GM19452 (cell line): Measurements from ENCODE around the gene EDN2.

ENCODE experiments used
- ATAC-seq: cut with Tn5 transposase; IDR thresholded peaks from one replicate; pipeline ENCODE4 v1.9.1; 2021; ENCODE audit not compliant: unreplicated experiment

The EDN2 gene

DNA sequence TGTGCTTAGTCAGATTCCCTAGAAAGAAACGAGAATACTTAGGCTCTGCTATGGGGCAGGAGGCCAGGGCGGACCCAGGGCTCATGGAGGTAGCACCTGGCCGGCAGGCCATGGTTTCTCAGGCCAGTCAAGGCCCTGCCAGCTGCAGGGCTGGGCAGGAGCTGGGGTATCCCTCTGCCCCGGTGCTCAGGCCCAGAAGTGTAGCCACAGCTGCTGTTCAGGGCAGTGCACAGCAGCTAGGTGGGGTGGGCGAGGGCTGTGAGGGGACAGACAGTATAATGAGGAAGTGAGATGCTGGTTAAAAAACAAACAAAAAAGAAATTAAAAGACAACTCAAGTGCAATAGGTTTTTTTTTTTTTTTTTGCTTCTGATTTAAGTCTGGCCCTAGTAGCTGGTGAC is 34.0 kb upstream of the EDN2 start:
- ATAC-seq: no peak

DNA sequence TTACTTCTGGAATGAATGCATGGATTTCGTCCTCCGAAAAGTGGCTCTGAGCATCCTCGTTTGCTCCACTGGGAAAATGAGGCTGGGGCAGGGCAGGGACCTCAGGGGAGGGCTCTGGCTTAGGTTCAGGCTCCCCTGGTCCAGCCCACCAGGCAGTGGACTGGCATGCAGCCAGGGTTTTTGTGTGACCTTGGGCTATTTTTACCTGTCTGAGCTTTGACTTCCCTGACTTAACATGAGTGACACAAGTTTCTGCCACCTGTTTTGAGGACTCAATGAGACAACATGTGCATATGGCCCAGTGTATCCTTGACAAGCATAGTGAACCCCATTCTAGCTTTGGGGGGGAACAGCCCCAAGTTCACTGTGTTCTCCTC is 32.6 kb upstream of the EDN2 start:
- no peak for ATAC-seq

DNA sequence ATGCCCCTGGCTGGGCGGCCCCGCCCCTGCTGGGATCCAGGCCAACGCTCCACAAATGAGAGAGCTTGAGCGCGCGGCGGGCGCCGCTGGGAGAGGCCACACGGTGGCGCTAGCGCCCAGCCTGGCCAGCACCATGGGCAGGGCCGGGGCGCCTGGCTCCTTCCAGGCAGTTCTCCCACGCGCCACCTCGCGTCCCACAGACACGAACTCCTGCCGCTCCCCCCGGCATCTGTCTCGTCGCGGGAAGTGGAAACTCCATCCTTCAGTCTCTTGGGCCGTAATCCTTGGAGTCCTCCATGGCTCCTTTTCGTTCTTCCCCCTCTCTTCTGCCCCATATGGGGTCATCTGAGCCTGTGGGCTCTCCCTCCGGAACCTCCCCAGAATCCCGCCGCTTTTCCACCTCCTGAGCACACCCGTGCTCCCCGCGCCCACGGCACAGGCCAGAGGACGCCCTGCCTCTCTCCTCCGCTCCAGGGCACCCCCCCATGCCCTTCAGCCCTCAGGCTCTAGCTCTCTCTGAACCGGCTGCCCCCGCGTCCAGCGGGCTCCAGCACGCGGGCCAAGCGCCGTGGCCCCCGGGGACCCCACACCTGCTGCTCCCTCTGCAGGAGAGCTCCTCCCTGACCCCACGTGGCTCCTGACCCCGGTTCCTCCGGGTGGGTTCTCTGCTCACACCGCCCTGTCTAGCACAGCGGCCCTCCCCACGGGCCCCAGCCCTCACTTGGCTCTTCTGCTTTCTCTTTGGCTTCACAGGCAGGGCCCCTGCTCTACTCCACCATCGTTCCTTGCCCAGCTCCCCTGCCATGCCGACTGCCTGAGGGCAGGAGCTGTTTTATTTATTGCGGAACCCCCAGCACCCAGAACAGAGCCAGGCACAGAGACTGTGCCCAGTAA is 31.9 kb upstream of the EDN2 start:
- peak; percentile 58 for ATAC-seq

DNA sequence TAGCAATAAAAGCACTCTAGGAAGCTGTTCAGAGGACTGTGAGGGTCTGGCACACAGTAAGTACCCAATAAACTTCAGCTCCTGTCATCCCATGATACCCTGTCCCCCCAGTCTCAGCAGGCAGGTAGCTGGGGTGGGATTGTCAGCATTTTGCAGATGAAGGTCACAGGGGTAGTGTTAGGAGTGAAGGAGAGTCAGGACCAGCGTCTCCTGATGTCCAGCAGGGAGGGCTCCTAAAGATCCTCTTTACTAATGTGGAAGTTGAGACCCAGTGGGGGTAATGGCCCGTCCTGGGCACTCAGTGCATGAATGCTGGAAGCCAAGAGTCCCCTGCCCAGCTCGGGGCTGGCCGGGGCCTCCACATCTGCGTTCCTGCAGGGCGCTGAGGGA is 31.3 kb upstream of the EDN2 start:
- ATAC-seq: no peak

DNA sequence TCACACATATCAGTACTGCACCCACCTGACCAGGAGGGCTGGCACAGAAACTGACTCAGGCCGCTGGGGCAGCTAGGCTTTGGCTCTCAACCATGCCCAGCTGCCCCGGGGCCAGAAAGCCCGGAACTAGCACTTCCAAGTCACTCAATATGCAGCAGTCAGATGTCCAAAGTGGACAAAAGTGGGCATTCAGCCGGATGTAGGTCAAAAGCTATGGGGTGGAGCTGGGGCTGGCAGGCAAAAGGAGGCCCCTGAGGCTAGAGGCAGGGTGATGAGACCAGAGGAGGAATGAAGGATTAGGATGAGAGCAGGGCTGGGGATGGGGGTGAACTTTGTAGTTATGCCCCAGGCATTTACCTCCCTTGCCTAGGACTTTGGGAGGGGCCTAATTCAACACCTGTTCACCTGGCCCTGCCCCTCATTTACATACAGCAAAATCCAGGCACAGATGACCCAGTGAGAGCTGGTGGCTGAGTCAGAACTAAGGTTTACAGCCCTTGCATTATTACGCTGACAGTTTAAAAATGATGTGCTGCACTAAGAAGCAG is 30.7 kb upstream of the EDN2 start:
- ATAC-seq: no peak

DNA sequence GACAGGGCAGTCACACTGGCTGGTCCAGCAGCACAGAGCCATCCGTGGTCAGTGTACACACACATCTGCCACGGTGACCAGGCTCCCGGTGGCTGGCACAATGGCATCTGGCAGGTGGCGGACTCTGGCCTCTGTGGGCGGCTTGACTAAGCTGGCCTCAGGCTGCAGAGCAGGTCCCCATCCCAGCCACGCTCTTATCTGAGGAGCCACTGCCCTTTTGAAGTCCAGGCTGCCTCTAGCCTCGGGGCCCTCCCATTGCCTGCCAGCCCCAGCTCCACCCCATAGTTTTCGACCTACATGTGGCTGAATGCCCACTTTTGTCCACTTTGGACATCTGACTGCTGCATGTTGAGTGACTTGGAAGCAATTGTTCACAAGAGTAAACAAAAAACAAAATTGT is 29.9 kb upstream of the EDN2 start:
- ATAC-seq: no peak

DNA sequence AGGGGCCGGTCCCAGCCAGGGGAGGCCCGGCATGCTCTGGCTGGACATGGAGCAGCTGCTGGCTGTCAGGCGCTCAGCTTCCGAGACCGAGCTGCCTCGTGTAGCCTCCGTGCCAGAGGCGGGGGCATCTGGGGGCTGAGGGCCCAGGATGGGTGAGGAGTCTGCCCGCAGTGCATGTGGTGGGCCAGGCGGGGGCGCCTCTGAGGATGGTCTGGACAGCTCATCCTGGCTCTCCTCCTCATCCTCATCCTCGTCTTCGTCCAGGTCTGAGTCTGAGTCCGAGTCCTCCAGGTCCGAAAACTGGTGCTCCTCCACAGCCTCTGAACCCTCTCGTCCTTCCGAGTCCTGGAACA is 28.9 kb upstream of the EDN2 start:
- ATAC-seq: no peak

DNA sequence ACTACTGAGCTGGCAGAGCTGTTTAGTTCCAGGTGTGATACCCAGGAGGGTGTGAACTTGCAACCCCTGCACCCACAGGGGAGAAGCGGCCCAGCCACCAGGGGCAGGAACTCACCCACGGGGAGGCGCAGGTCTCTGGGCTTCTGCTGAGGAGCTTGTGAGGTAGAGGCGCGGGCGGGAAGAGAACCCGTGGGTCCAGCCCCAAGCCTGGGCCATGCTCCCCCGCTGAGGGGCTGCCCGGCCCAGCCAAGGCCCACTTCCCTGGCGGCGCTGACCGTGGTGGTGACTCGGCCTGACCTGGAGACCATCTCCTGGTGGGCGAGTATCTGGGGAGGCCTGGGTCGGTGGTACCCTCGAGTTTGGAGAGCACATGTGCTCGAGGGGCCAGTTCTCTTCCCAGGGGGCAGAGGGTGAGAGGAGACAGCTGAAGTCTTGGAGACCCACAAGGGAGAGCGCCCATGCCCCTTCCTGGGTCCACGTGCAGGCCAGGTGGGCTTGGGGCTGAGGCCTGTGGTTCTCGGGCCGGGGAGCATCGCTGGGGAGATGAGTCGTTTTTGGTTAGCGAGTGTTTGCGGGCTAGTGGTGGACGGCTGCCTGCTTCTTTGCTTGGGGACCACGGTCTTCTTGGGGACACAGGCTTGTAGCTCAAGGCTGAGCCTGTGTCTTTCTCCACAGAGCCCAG is 28.4 kb upstream of the EDN2 start:
- ATAC-seq: no peak

DNA sequence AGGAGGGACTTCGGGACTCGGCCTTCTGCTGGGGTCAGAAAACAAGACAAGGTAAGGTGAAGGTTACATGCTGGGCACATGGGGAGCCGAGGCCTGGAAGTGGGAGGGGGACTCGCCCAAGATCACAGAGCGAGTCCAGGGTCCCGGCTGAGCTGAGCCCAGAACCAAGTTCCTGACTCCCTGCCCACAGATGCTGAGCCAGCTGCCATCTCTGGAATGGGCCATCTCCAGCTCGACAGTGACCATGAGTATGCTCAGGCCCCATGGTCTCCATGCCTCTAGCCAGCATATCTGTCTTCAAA is 26.7 kb upstream of the EDN2 start:
- ATAC-seq: no peak

DNA sequence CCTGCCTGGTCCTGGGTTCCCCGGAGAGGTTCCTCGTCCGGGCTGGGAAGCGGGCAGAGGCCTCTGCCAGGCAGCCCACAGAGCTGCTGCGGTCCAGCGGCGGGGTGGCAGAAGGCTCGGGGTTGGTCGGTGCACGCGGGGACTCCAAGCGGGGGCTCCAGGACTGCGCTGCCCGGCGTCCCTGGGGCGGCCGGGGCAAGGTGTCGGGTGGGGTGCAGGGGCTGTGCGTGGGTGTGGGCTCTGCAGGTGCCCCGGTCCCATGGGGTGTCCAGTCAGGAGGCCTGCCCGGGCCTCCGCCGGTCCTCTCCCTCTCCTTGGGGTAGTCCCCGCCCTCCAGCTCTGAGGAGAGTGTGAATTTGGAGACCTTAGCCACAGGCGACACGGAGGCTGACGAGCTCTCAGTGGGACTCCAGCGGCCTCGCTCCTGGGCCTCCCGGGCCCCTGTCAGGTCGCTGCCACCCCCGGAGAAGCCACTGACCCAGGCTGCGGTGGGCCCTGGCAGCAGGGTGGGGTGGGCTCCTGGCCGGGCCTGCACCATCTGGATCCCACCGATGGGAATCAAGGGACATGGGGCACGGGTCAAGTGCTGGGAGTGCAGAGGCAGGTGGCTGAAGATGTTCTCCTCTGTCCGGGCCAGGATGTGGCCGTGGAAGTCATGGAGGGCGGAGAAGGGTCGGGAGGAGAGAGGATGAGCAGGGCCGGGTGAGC is 26.2 kb upstream of the EDN2 start:
- ATAC-seq: no peak

DNA sequence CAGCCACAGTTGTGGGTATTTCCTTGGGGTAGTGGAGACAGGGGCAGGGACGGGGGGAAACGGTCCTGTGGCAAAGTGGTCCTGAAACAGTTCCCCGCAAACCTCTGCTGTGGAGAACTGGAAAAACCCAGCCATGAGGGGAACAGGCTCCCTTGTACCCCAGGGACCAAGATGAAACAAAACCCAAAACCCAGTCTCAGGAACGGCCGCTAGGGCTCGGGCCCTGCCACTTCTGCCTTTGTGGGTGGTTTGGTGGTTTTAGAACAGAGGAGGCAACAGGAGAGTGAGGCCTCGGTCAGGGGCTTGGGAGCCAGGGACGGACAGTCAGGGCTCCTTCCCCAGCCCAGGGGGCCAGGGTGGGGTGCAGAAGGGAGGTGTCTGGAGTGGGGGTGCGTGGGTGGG is 24.8 kb upstream of the EDN2 start:
- no peak for ATAC-seq

DNA sequence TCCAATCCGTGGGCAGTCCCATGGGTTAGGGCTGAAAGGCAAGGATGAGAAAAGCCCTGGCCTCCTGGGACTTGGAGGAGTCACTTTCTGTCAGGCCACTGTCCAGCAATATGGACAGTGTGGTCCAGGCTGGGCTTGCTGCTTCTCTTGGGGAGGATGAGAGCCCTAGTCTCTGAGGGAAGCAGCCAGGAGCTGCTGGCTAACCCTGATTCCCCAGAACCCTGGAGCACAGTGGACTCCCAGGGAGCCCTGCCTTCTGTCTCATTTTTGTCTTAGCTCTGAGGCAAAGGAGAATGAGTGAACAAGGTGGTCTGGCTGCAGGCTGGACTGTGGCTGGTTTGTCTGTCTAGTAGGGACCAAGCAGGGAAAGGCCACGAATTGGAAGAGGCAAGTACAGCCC is 23.8 kb upstream of the EDN2 start:
- ATAC-seq: no peak

DNA sequence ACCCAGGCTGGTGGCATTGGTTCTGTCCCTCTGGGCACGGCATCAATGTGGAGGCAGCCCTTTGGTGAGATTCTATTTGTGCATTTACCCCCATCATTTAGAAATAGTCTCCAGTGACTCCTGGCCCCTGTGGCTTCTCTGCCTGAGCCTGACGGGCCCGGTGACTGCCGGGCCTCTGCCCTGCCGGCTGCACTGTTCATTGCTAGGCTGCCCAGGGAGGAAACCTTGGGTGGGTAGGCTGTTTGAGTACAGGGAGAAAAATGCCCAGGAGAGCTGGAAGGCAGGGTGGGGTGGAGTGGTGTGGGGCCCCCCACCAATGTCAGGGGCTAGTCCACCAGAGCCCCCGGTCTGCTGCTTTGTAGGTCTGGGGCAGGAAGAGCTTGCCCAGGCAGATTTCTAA is 23.4 kb upstream of the EDN2 start:
- ATAC-seq: no peak

DNA sequence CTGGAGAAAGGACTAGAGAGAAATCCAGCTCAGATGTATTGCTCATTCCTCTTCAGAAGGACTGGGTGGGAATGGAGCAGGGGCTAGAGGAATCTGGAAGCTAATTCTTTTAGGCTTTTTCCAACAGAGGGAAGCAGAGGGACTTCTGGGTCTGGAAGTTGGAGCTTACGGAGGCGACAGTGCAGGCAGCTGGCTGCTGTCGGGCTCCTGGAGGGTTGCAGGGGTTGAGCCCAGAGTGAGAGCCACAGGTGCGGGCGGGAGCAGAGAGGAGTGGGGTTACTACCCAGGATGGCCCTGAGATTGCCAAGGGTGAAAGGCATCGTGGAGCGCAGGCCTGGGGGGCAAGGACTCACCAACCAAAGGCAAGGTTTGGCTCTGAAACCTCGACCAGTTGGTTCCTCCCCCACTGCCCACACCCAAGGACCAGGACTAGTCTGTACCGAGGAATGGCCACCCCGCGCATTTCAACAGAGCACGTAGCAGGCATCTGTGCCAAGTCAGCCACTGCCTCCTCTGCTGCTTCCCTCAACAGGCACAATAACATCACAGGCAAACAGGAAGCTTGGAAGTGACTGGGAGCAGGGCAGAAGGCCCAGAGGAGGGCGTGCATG is 22.7 kb upstream of the EDN2 start:
- ATAC-seq: no peak

DNA sequence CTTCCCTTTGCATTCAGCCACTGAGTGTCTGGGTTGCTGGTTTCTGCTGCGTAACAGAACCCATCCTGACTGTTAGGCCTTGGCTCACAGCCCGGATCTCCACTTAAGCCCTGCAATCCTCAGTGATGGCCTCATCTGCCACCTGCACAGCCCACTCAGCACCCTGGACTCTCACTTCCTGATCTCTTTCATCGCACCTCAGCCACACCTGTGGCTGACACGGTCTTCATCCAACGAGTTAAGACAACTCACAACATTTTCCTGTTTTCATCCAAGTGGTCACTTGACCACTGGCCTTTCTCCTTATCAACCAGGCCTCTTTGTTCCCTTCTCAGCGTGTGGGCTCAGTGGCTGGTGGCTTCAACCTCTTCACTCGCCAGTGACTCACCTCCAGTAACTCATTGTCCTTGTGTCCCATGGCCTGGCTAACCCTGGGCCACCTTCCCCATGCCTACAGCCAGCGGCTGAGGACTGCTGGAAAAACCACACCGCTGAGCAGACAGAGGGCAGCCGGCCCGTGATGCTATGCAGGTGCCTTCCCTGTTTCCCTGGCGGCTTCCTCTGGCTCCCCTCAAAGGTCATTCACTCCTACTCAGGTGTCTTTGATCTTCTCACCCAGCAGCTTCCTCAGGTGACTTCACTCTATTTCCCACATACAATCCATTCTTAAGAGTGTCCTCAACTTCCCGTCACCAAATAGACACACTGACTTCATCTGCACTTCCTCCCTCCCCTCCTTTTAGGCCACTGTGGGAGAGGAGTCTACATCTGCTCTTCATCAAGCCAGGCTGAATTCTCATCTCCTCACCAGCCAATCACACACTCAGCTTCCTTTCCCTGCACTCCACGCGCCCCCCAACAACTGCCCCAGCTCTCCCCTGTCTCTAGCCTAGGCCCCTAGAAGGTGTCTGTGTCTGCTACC is 19.9 kb upstream of the EDN2 start:
- ATAC-seq: no peak

DNA sequence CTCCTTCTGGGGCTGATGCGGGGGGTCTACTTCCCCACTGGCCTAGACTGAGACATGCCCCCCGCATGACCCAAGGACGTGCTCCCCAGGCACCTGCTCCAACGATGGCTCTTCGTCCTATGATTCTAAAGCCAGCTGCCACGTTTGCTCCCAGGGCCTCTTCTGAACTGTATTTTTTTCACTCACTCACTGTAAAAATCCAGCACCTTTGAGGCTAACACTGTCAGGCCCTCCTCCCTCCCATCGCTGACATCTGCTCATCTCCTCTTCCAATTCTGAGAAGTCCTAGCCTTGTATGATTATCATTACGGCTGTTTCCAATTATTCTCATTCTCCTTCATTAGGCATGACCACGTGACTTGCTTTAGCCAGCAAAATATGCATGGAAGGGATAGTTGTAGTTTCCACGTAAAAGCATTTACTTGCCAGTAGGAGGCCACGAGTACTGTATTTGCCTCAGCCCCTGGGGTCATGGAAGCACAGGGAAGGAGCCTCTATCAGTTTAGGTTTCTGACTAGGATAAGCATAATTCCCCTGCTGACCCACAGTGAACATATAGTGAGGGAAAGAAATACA is 19.1 kb upstream of the EDN2 start:
- ATAC-seq: no peak

DNA sequence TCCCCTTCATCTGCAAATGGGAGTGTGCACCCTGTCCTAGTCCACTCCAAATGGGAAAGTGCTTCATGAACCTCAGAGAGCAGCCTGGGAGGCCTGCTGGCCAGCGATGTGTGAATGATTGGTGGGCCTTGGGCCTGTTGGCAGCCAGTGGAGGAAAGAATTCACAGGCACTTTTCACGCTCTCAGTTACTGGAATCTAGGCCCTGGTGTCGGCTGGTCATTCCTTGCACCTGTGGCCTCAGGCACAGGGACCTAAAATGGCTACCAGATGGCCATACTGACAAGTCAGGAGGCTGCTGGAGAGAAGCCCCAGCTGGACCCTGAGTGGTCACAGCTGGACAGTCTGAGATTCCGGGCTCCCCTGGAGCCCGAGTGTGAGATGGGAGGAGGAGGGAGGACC is 18.4 kb upstream of the EDN2 start:
- no peak for ATAC-seq

DNA sequence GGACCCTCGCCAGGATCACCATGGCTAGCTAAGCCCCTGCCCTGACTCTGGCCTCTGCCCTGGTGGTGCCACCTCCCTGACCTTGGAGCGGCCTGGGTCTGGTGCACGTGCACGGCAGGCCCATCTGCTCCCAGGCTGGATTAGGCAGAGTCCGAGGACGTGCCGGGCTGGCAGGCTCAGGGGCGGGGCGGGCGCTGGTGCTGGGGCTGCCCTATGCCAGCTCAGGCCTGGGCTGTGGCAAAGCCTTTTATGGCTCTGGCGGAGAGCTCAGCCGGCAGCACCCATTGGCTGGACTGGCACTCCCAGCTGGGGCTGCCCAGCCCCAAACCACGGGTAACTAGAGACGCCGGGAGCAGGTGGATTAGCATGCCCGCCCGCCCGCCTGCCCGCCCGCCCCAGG is 17.1 kb upstream of the EDN2 start:
- no peak for ATAC-seq

DNA sequence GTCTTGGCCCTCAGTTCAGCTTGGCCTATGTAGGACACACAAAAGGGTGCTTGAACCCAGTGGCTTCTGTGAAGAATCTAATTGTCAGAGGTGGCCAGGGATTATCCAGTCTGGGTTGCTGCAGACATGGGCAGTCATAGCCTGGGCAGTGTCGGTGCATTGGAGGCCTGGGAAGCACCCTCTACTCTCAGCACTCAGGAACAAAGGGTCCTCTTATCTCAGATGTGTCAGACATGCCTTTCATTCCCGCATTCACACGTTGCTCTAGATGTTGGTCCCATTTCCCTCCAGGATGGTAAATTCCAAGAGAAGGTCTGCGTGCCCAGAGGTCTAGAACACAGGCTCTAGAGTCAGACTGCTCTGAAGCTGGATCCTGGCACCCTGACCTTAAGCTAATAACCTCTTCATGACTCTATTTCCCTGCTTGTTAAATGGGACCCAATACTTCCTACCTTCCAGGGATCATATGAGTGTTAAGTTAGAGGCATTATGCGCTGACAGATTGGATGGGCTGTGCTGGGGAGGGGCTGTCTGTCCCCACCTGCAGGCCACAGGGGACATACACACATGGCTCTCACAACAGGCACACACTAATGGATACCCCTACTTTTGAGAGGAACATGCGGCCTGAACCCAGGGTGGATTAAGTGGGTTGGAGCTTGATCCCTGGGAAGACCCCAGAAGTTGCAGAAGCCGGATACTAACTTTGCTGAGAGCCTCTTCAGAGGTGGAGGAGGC is 16.5 kb upstream of the EDN2 start:
- ATAC-seq: no peak

DNA sequence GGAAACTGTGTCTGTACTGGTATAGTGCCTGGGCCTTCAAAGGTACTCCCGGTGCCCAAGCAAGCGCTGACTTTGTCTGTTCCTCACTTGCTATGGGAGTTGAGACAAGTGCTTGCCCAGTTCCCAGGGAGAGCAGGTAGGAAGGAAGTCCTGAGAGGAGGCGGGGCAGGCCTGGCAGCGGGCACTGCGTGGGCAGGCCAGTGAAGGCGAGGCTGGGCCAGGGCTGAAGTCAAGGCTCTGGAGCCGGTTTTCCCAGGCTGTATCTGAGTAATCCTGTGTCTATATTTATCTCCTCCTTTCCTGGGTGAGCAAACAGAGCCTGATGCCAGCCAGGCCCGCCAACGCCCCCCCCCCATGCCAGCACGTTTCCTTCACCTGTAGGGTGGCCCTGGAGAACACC is 15.9 kb upstream of the EDN2 start:
- ATAC-seq: no peak
